ENCODE measurements around the gene CHRNA4.

CHRNA4 gene

DNA sequence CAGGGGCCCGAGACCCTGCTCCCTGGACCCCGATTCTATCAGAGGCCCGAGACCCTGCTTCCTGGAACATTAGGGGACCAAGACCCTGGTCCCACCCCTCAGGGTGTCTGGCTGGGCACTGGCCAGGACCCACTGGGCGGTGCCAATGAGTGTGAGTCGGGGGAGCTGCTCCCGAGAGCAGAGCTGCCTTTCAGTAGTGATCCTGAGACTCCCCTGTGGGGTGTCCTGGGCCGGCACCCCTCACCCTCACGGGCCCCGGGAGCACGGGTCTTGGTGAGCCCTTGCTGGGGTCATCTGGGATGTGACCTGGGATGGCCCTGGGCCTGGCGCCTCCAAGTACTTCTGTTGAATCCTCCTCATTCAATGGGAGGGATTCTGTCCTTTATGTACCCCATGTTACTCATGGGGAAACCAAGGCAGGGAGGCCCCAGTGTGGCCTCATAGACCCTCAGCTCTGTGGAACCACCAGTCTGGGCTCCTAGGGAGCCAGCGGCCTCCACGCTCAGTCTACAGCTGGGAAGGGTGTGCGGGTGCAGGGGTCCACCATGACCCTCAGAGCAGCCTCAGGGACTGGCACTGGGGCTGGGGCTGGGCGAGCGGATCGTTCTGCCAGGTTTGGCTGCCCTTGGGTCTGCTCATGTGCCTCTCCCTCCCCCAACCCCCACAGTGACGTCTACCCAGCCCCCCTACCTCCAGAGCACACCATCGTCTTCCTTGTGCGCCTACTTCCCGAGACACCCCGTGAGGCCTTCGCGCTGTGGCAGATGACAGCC lies 42.6 kb downstream of the CHRNA4 start:
- DNase-seq, result no peak

GRCh38 chr20:63317601-63318291 lies 43.4 kb downstream of the CHRNA4 start:
- no peak for DNase-seq

GRCh38 chr20:63317061-63317460 lies 44.1 kb downstream of the CHRNA4 start:
- no peak for DNase-seq

GRCh38 chr20:63316502-63316921 lies 44.6 kb downstream of the CHRNA4 start:
- DNase-seq, result no peak

- DNase-seq, result no peak
Measured at GRCh38 chr20:63315731-63316491, 45.2 kb downstream of the CHRNA4 start.

DNA sequence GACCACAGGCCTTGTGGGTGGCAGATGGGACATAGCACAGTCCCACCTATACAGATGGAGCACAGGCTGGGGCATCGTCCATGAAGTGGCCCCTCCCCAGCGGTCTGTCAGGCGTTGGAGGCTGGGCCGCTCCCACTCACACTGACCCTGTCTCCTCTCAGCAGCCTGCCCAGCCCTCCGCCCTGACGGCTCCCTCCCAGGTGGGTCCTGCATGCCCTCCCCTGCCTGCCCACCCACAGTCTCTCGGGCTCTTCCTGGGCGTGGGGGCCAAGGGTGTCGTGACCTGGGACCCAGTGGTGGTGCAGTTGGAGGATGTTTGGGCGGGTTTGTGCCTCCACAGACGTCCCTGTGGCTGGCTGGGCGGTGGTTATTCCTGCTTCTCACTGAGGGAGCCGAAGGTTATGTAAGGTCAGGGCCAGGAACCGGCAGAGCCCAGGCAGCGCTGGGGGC lies 45.9 kb downstream of the CHRNA4 start:
- no peak for DNase-seq

- no peak for DNase-seq
Measured at GRCh38 chr20:63314566-63315239, 46.4 kb downstream of the CHRNA4 start.

- DNase-seq, result no peak
Measured at GRCh38 chr20:63314015-63314471, 47.1 kb downstream of the CHRNA4 start.

GRCh38 chr20:63313349-63314014 lies 47.7 kb downstream of the CHRNA4 start:
- no peak for DNase-seq

DNA sequence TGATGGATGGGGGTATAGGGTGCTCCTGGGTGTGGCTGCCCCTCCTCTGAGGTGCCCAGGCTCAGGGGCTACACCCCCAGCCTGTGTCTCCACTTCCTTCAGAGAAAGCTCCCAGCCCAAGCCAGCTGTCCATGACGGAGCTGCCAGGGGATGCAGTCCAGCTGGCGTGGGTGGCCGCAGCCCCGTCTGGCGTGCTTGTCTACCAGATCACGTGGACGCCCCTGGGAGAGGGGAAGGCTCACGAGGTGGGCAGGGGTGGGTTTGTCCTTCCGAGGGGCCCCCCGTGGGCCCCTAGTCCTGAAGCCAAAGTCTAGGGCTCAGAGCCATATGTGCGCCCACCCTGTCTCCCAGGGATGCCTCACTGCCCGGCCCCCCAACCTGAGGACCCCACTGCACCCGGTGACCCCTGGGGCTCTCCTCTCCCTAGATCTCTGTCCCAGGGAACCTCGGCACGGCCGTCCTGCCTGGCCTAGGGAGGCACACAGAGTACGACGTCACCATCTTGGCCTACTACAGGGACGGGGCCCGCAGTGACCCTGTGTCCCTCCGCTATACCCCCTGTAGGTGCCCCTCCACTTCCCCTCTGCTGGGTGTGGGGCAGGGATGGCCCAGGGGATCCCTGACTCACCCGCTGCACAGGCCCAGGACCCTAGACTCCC lies 48.3 kb downstream of the CHRNA4 start:
- no peak for DNase-seq

- DNase-seq, result no peak
Measured at GRCh38 chr20:63312273-63312672, 48.9 kb downstream of the CHRNA4 start.

GRCh38 chr20:63311833-63312243 lies 49.3 kb downstream of the CHRNA4 start:
- DNase-seq, result no peak

DNA sequence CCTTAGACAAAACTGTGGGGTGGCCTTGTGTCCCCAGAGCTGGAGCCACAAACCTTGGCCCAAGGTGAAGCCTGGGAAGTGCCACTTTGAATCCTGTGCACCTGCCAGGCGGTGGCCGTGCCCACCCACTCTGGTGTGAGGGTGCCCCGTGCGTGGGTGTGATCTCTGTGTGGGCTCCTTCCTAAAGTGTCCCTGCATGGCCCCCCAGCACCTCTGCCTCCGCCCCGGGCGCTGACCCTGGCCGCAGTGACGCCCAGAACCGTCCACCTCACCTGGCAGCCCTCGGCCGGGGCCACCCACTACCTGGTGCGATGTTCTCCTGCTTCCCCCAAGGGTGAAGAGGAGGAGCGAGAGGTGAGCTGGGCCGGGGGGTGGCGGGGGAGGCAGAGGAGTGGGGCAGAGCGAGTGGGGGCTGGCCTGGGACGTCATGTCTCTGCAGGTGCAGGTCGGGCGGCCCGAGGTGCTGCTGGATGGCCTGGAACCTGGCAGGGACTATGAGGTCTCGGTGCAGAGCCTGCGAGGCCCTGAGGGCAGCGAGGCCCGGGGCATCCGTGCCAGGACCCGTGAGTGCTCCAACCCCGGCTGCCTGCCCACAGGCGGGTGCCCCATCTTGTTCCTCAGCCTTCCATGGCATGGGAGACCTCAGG lies 49.8 kb downstream of the CHRNA4 start:
- no peak for DNase-seq

DNA sequence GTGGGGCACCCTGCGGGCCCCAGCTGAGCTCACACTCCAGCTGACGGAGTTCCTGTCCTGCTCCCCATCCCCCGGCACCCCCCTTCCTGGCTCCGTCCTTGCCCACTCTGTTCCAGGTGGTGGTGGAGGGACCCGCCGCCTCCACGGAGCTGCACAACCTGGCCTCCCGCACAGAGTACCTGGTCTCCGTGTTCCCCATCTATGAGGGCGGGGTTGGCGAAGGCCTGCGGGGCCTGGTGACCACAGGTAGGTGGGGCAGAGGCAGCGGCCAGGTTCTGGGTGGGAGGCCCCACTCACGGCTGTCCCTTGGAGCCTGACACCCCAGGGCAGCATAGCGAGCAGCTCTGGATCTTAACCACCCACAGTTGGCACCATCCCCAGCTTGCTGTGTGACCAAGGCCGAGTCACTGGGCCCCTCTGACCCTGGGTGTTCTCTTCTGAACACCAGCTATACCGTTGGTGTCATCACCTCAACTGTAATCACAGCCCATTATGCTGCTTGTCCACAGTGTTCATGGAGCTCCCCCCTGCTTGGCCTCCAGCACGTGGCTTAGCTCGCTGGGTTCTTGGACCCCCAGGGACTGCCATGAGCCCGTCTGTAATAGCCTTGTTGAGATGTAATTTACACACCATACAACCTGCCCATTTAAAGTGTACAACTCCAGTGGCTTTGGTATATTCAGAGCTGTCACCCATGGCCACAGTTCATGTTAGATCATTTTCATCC lies 50.7 kb downstream of the CHRNA4 start:
- DNase-seq, result no peak

DNA sequence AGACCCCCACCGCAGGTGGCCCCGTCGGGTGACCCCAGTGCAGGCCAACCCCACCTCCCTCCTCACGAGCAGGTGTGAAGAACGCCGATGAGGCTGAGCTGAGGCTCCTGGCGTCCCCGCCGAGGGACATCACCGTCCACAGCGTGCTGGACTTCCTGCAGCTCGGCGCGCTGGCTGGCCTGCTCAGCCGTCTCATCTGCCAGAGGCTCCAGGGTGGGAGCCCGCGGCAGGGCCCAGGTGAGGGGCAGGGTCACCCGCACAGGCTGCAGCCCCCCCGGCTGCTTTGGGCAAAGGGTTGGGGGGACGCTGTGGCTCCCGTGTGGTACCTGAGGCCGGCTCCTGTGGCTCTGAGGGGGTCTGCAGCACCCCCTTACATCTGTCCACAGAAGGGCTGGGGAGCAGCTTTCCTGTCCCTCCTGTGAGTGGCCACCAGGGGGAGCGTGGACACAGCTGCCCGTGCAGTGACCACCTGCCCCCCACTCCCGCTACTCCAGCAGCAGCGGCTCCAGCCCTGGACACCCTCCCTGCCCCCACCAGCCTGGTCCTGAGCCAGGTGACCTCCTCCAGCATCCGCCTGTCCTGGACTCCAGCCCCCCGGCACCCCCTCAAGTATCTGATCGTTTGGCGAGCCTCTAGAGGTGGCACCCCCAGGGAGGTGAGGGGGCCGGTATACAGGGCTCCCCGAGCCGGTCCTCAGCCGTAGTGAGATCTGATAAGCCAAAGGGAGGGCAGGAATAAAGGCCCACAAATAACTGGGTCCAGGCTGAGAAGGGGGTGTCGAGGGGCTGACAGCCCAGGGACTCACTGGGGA lies 51.7 kb downstream of the CHRNA4 start:
- no peak for DNase-seq

GRCh38 chr20:63308218-63308911 lies 52.8 kb downstream of the CHRNA4 start:
- DNase-seq, result no peak

DNA sequence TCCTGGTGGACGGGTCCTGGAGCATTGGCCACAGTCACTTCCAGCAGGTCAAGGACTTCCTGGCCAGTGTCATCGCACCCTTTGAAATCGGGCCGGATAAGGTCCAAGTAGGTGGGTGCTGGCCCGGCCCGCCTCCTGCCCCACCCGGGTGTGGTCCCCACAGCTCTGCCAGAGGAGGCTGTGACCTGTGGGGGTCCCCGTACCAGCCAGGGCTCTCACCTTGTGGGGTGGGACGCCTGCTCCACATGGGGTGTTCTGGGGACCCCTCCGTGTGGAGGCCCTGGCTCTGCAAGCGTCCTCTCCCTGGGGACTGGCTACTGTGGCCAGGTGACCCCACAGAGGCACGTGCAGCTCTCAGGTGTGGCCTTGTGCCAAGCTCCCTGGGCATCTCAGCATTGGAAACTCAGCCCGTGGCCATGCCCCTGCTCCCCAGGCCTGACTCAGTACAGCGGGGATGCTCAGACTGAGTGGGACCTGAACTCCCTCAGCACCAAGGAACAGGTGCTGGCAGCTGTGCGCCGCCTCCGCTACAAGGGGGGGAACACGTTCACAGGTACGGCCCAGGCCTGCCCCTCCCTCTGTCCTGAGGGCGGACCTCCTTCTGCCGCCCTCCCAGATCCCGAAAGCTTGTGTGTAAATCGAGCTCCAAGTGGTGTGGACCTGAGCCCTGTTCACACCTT lies 53.5 kb downstream of the CHRNA4 start:
- DNase-seq, result no peak

Measured in NCI-H1694 treated with DMSO at 0.1 percent for 48 hours (cell line).